KMS-11 (cell line): ENCODE measurements around the gene GNA12.

Experiments used
- H2AFZ ChIP-seq: fragments of 200-600 bp; sonication (generic); 2 replicates; pipeline ENCODE4 v1.6.1; 2016; ENCODE audit warnings: antibody characterized with exemption, mixed run types, low read depth
- H3K27ac ChIP-seq: fragments of 200-600 bp; sonication (generic); 2 replicates; pipeline ENCODE4 v1.6.1; 2016; ENCODE audit warnings: mild to moderate bottlenecking, mixed run types
- H3K27me3 ChIP-seq: fragments of 200-600 bp; sonication (generic); 2 replicates; pipeline ENCODE4 v1.6.1; 2017; ENCODE audit warnings: mild to moderate bottlenecking, low read depth, mixed run types, moderate library complexity; ENCODE audit not compliant: insufficient read depth
- H3K36me3 ChIP-seq: fragments of 200-600 bp; sonication (generic); 2 replicates; pipeline ENCODE4 v1.6.1; 2017; ENCODE audit warnings: mild to moderate bottlenecking, mixed run types; ENCODE audit not compliant: insufficient read depth
- H3K4me1 ChIP-seq: fragments of 200-600 bp; sonication (generic); 2 replicates; pipeline ENCODE4 v1.6.1; 2016; ENCODE audit warnings: mild to moderate bottlenecking, low read depth, mixed run types; ENCODE audit not compliant: poor library complexity, severe bottlenecking
- H3K4me2 ChIP-seq: fragments of 200-600 bp; sonication (generic); 2 replicates; pipeline ENCODE4 v1.7.0; 2016; ENCODE audit warnings: mild to moderate bottlenecking, mixed run types
- H3K4me3 ChIP-seq: fragments of 200-600 bp; sonication (generic); IDR thresholded peaks from 2 replicates; pipeline ENCODE4 v1.6.1; 2017; ENCODE audit warnings: low read depth, low read length, mixed read lengths; ENCODE audit not compliant: insufficient read depth
- H3K79me2 ChIP-seq: fragments of 200-600 bp; sonication (generic); 2 replicates; pipeline ENCODE4 v1.6.1; 2016; ENCODE audit warnings: low read depth, mixed run types; ENCODE audit not compliant: insufficient read depth
- H3K9ac ChIP-seq: fragments of 200-600 bp; sonication (generic); 2 replicates; pipeline ENCODE4 v1.6.1; 2016; ENCODE audit warnings: mild to moderate bottlenecking, mixed run types
- H4K20me1 ChIP-seq: fragments of 200-600 bp; sonication (generic); 2 replicates; pipeline ENCODE4 v1.6.1; 2016; ENCODE audit warnings: mild to moderate bottlenecking, mixed run types; ENCODE audit not compliant: insufficient read depth
- TF ChIP-seq, protein P1 (sequence below): fragments of 200-600 bp; sonication (generic); conservative IDR thresholded peaks from 2 replicates; pipeline ENCODE4 v1.6.1; 2017; ENCODE audit warnings: low read depth, mild to moderate bottlenecking, antibody characterized with exemption, low read length, moderate library complexity, mixed read lengths

Gene GNA12

DNA sequence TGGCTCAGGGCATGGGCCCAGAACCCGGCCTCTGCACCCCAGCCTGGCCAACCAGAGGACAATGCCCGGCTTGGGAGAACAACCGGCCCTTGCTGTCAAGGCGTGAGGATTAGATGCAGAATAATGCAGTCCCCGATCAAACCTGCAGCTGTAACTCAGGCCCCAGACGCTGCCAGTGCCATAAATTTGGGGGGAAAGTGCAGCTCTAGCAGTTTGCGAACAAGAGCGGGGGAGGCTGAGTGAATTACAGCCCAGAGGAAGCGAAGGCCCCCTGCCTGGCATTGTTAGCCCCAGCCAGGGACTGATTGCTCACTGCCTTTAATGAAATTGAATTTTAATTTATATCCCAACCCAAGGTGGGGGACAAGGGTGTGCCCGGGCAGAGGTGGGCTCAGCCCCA, 38.0 kb upstream of the GNA12 start:
- no peak overlapping the region for H3K27ac ChIP-seq
- H3K4me2 ChIP-seq = no peak overlapping the region
- H3K36me3 ChIP-seq = no peaks in the 10 kb centered on the region
- no peak overlapping the region for H2AFZ ChIP-seq
- H3K4me3 ChIP-seq = no peak overlapping the region
- H3K79me2 ChIP-seq = no peaks in the 10 kb centered on the region
- H3K27me3 ChIP-seq = no peaks in the 10 kb centered on the region
- no peak overlapping the region for H3K9ac ChIP-seq
- TF ChIP-seq, protein P1, sequence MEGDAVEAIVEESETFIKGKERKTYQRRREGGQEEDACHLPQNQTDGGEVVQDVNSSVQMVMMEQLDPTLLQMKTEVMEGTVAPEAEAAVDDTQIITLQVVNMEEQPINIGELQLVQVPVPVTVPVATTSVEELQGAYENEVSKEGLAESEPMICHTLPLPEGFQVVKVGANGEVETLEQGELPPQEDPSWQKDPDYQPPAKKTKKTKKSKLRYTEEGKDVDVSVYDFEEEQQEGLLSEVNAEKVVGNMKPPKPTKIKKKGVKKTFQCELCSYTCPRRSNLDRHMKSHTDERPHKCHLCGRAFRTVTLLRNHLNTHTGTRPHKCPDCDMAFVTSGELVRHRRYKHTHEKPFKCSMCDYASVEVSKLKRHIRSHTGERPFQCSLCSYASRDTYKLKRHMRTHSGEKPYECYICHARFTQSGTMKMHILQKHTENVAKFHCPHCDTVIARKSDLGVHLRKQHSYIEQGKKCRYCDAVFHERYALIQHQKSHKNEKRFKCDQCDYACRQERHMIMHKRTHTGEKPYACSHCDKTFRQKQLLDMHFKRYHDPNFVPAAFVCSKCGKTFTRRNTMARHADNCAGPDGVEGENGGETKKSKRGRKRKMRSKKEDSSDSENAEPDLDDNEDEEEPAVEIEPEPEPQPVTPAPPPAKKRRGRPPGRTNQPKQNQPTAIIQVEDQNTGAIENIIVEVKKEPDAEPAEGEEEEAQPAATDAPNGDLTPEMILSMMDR = no peak
- no peaks in the 10 kb centered on the region for H3K4me1 ChIP-seq
- no peaks in the 10 kb centered on the region for H4K20me1 ChIP-seq

DNA sequence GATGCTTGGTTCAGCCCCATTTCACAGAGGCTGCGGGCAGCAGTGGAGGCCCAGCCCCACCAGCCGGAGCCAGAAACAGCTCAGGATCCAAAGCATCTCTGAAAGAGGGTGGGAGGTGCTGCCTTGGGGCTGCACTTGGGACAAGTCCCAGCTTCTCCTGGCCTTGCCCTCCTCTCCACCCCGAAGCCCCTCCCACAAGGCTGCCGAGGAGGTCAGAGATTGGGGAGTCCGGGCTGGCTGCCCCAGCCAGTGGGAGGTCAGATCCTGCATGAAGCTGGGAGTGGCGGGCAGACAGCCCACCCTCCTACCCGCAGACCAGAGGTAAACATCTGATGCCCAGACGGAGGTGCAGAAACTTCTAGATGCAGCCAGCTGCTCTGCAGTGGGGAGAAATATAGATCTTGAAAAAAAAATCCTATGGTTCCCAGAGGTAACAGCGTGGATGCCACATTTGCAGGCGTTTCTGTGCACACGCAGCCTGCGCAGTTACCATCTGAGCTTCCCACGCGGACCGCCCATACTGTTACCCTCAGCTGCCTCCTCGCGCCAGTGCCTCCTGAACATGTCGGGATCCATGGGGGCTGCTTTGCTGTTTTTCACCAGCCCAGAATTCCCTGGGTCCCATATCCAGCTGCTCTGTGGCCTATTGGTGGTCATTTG, 36.9 kb upstream of the GNA12 start:
- H3K4me1 ChIP-seq = no peaks in the 10 kb centered on the region
- TF ChIP-seq, protein P1 = no peak
- H3K4me2 ChIP-seq = no peak overlapping the region
- no peaks in the 10 kb centered on the region for H3K27me3 ChIP-seq
- H3K4me3 ChIP-seq = no peak overlapping the region
- no peak overlapping the region for H3K9ac ChIP-seq
- no peaks in the 10 kb centered on the region for H4K20me1 ChIP-seq
- no peaks in the 10 kb centered on the region for H3K79me2 ChIP-seq
- H2AFZ ChIP-seq = no peak overlapping the region
- H3K36me3 ChIP-seq = no peaks in the 10 kb centered on the region
- H3K27ac ChIP-seq = no peak overlapping the region

DNA sequence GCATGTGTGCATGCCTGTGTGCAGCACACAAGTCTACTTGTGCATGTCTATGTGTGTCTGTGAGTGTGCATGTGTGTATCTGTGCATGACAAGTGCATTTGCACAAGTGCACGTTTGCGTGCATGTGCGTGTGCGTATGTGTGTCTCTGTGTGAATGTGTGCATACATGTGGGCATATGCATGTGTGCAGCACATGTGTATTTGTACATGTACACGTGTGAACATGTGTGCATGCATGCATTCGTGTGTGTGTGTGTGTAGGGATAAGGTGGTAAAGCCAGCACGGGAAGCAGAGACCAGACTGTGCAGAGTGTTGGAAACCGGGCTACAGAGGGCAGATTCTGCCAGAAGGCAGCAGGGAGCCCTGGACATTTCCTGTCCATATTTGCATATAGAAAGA, 35.9 kb upstream of the GNA12 start:
- TF ChIP-seq, protein P1 = no peak
- no peak overlapping the region for H3K4me3 ChIP-seq

DNA sequence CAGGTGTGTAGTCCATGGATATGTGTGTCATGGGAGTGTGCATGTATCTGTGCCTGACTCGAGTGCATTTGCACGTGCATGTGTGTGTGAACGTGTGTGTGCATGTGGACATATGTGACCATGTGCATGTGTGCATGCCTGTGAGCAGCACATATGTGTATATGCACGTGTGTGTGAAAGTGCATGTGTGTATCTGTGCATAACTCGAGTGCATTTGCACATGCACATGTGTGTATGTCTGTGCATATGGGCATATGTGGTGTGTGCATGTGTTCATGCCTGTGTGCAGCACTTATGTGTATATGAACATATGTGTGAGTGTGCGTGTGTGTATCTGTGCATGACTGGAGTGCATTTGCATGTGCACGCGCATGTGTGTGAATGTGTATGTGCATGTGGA, 35.2 kb upstream of the GNA12 start:
- no peak overlapping the region for H3K27ac ChIP-seq
- TF ChIP-seq, protein P1 = no peak
- H3K4me2 ChIP-seq = no peak overlapping the region
- no peak overlapping the region for H3K9ac ChIP-seq
- no peaks in the 10 kb centered on the region for H3K4me1 ChIP-seq
- H3K4me3 ChIP-seq = no peak overlapping the region
- H3K27me3 ChIP-seq = no peaks in the 10 kb centered on the region
- H2AFZ ChIP-seq = no peak overlapping the region
- no peaks in the 10 kb centered on the region for H3K79me2 ChIP-seq
- H4K20me1 ChIP-seq = no peaks in the 10 kb centered on the region
- H3K36me3 ChIP-seq = no peaks in the 10 kb centered on the region

More for the DNA sequence above, 35.9 kb upstream of the GNA12 start:
- H3K36me3 ChIP-seq = no peaks in the 10 kb centered on the region
- H3K4me1 ChIP-seq = no peaks in the 10 kb centered on the region
- no peaks in the 10 kb centered on the region for H4K20me1 ChIP-seq
- no peak overlapping the region for H3K9ac ChIP-seq
- H3K27me3 ChIP-seq = no peaks in the 10 kb centered on the region
- H3K4me2 ChIP-seq = no peak overlapping the region
- no peak overlapping the region for H3K27ac ChIP-seq
- no peaks in the 10 kb centered on the region for H3K79me2 ChIP-seq
- no peak overlapping the region for H2AFZ ChIP-seq
